Gastrocnemius medialis (tissue), 4 donors: ENCODE results near the gene ENO4.

Experiments
- POLR2A ChIP-seq, 2 donors: fragments of 450-650 bp; IDR thresholded peaks; one replicate each; pipeline ENCODE4 v1.6.1; 2017; ENCODE audit warnings: antibody characterized with exemption in 2 of 2, mild to moderate bottlenecking in 2 of 2, moderate library complexity in 2 of 2
- TF ChIP-seq, protein P1 (sequence below), 5 experiments: fragments of 450-650 bp in 3 of 5; fragments of 200-600 bp in 2 of 5; sonication (generic) in 2 of 5; IDR thresholded peaks in 4 of 5; conservative IDR thresholded peaks in 1 of 5; 1 replicate in 4 of 5; 2 replicates in 1 of 5; pipeline ENCODE4 v1.5.1; 2016 to 2019; ENCODE audit warnings: antibody characterized with exemption in 5 of 5, mild to moderate bottlenecking in 3 of 5, moderate library complexity in 3 of 5

DNA sequence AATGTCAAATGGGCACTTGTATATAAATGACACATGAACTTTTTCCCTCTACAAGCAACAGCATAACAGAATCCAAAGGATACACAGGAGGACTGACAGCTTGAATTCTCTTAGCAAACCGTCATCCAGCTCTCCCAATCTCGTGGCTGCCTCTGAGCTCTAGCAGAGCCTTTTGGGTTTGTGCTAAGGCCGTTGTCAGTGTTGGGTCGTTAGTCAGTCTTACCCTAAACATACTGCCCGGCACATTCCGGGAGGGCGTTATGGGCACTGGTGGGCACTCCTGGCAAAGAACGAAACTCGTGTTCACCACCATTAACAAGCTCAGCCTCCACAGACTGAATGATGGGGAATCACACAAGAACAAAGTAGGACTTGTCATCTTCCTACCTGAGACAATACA, 19.6 kb upstream of the ENO4 start:
- no peak for TF ChIP-seq POLR2A (IDR thresholded peaks at IDR 0.05)
- TF ChIP-seq, protein P1, sequence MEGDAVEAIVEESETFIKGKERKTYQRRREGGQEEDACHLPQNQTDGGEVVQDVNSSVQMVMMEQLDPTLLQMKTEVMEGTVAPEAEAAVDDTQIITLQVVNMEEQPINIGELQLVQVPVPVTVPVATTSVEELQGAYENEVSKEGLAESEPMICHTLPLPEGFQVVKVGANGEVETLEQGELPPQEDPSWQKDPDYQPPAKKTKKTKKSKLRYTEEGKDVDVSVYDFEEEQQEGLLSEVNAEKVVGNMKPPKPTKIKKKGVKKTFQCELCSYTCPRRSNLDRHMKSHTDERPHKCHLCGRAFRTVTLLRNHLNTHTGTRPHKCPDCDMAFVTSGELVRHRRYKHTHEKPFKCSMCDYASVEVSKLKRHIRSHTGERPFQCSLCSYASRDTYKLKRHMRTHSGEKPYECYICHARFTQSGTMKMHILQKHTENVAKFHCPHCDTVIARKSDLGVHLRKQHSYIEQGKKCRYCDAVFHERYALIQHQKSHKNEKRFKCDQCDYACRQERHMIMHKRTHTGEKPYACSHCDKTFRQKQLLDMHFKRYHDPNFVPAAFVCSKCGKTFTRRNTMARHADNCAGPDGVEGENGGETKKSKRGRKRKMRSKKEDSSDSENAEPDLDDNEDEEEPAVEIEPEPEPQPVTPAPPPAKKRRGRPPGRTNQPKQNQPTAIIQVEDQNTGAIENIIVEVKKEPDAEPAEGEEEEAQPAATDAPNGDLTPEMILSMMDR (IDR thresholded peaks at IDR 0.05 in 4 of 5, conservative IDR thresholded peaks at IDR 0.05 in 1 of 5), result no peak
